GM18909 (cell line): ENCODE results near the gene ZNF839.
"Not testable (repeated sequence)": the region's sequence is repeated elsewhere in the genome, so short reads cannot be mapped to it uniquely, and the experiment has no call there.

Experiments used
- ATAC-seq: cut with Tn5 transposase; IDR thresholded peaks from one replicate; pipeline ENCODE4 v1.9.1; 2021; ENCODE audit warnings: mild to moderate bottlenecking; ENCODE audit not compliant: unreplicated experiment, poor library complexity

ZNF839 gene

GRCh38 chr14:102319351-102320032 is at the start of gene ZNF839:
TSS of gene ZNF839 (plus strand) at chr14:102319746. CDS start at chr14:102319766, 20 bp downstream.
- peak; percentile 58 for ATAC-seq

- ATAC-seq: no peak
Measured at GRCh38 chr14:102272392-102272791, 47.2 kb upstream of the ZNF839 start.

- ATAC-seq: no peak
Measured at GRCh38 chr14:102275866-102276265, 43.7 kb upstream of the ZNF839 start.

- no peak for ATAC-seq
Measured at GRCh38 chr14:102277874-102278630, 41.5 kb upstream of the ZNF839 start.

GRCh38 chr14:102278631-102278935 is 41.0 kb upstream of the ZNF839 start:
- ATAC-seq: no peak

- ATAC-seq: no peak
Measured at GRCh38 chr14:102279282-102279681, 40.3 kb upstream of the ZNF839 start.

GRCh38 chr14:102279688-102280348 is 39.7 kb upstream of the ZNF839 start:
- ATAC-seq: no peak

GRCh38 chr14:102280376-102280962 is 39.1 kb upstream of the ZNF839 start:
- no peak for ATAC-seq

- no peak for ATAC-seq
Measured at GRCh38 chr14:102282751-102283465, 36.6 kb upstream of the ZNF839 start.

GRCh38 chr14:102283631-102284129 is 35.9 kb upstream of the ZNF839 start:
- no peak for ATAC-seq

- no peak for ATAC-seq
Measured at GRCh38 chr14:102285106-102285505, 34.4 kb upstream of the ZNF839 start.

- ATAC-seq: no peak
Measured at GRCh38 chr14:102288139-102288538, 31.4 kb upstream of the ZNF839 start.

GRCh38 chr14:102292441-102292840 is 27.1 kb upstream of the ZNF839 start:
- ATAC-seq: no peak

- no peak for ATAC-seq
Measured at GRCh38 chr14:102293781-102294180, 25.8 kb upstream of the ZNF839 start.

GRCh38 chr14:102295270-102295669 is 24.3 kb upstream of the ZNF839 start:
- ATAC-seq: no peak

GRCh38 chr14:102297436-102298170 is 21.9 kb upstream of the ZNF839 start:
- no peak for ATAC-seq

- not testable (repeated sequence) for ATAC-seq
Measured at GRCh38 chr14:102298303-102299070, 21.1 kb upstream of the ZNF839 start.

GRCh38 chr14:102303664-102304063 is 15.9 kb upstream of the ZNF839 start:
- no peak for ATAC-seq
